SU-DHL-6 (cell line): ENCODE data around the gene SH3RF3.
"Not testable (repeated sequence)": the region's sequence is repeated elsewhere in the genome, so short reads cannot be mapped to it uniquely, and the experiment has no call there.

ENCODE experiments used
- H2AFZ ChIP-seq: fragments of 200-600 bp; sonication (generic); 2 replicates; pipeline ENCODE4 v1.6.1; 2014; ENCODE audit warnings: low read depth, mild to moderate bottlenecking, moderate library complexity, mixed read lengths, antibody characterized with exemption, low read length; ENCODE audit not compliant: severe bottlenecking
- H3F3A ChIP-seq: fragments of 200-600 bp; shearing (Covaris generic); 2 replicates; pipeline ENCODE4 v1.6.0; 2016; ENCODE audit warnings: antibody characterized with exemption, mild to moderate bottlenecking; ENCODE audit not compliant: insufficient read depth
- H3K27ac ChIP-seq: fragments of 200-600 bp; sonication (generic); 2 replicates; pipeline ENCODE4 v1.5.1; 2016; ENCODE audit warnings: low read depth, mild to moderate bottlenecking, low read length, moderate library complexity, mixed read lengths
- H3K27me3 ChIP-seq: fragments of 200-600 bp; sonication (generic), shearing (Covaris generic); 2 replicates; pipeline ENCODE4 v1.6.0; 2014; ENCODE audit warnings: mild to moderate bottlenecking, low read length
- H3K36me3 ChIP-seq: fragments of 200-600 bp; sonication (generic); 2 replicates; pipeline ENCODE4 v1.6.1; 2014; ENCODE audit warnings: mild to moderate bottlenecking, low read length, mixed read lengths
- H3K4me2 ChIP-seq: fragments of 300-600, 200-600 bp; shearing (Covaris generic), sonication (generic); 2 replicates; pipeline ENCODE4 v1.6.0; 2014; ENCODE audit warnings: low read length, low read depth, mild to moderate bottlenecking; ENCODE audit not compliant: poor library complexity, severe bottlenecking
- H3K4me3 ChIP-seq: fragments of 200-600 bp; sonication (generic); 2 replicates; pipeline ENCODE4 v1.5.1; 2014; ENCODE audit warnings: antibody characterized with exemption, low read length, mild to moderate bottlenecking, mixed read lengths; ENCODE audit not compliant: insufficient read depth, poor library complexity, severe bottlenecking
- H3K79me2 ChIP-seq: fragments of 200-600 bp; sonication (generic); 2 replicates; pipeline ENCODE4 v1.6.1; 2014; ENCODE audit warnings: mild to moderate bottlenecking, low read length, moderate library complexity; ENCODE audit not compliant: insufficient read depth
- H3K9ac ChIP-seq: fragments of 200-600 bp; sonication (generic); 2 replicates; pipeline ENCODE4 v1.7.0; 2014; ENCODE audit warnings: mild to moderate bottlenecking, low read length
- H3K9me2 ChIP-seq: fragments of 200-600 bp; sonication (generic); replicated peaks from 2 replicates; pipeline ENCODE4 v1.6.1; 2014; ENCODE audit warnings: low read length; ENCODE audit not compliant: insufficient read depth
- H3K9me3 ChIP-seq: fragments of 200-600 bp; sonication (generic); 2 replicates; pipeline ENCODE4 v1.6.1; 2014; ENCODE audit warnings: low read length, mixed read lengths; ENCODE audit not compliant: insufficient read depth
- H4K20me1 ChIP-seq: fragments of 200-600 bp; sonication (generic); 2 replicates; pipeline ENCODE4 v1.6.1; 2014; ENCODE audit warnings: low read depth, mild to moderate bottlenecking, antibody characterized with exemption, low read length, moderate library complexity, mixed read lengths
- EZH2phosphoT487 ChIP-seq: fragments of 200-600 bp; sonication (generic), shearing (Covaris generic); conservative IDR thresholded peaks from 2 replicates; pipeline ENCODE4 v1.6.1; 2018; ENCODE audit warnings: mild to moderate bottlenecking, antibody characterized with exemption, low read length, moderate library complexity, mixed read lengths
- TF ChIP-seq, protein P1 (sequence below): fragments of 200-600 bp; sonication (generic); IDR thresholded peaks from one replicate; pipeline ENCODE4 v1.5.1; 2017; ENCODE audit warnings: antibody characterized with exemption, mild to moderate bottlenecking, low read length, moderate library complexity; ENCODE audit not compliant: insufficient read depth, poor library complexity, severe bottlenecking

The SH3RF3 gene

DNA sequence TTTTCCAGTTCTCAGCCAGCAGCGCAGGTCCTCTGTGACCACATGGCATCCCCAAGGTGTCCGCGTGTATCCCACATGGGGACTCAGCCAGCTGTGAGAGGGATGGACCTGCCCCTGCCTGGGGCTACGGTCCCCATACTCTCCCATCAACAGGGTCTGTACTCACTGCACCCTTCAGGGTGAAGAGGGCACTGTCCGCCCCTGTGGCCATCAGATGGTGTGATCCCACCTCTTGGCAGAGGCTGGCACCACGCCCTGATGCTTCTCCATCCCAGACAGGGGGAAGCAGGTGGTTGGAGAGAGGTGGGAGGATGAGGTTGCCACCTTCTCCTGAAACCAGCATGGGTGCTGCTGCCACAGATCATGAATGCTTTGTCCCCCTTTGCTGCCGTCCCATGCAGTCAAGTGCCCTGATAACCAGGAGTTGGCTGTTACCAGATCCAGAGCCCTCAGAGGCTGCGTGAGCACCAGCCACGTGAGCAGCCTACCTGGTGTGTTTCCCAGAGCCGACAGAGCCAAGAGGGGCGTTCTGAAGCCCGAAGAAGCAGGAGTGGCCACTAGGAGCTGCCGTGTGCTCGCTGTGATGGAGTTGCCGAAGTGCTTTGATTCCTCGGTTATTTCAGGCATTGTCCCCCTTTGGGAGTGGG is 93.9 kb downstream of the SH3RF3 start:
- Histone ChIP-seq H3F3A (no peaks in the 10 kb centered on the region), H3K27me3 (no peaks in the 10 kb centered on the region), H4K20me1 (no peaks in the 10 kb centered on the region), H3K36me3 (no peaks in the 10 kb centered on the region), H3K79me2 (no peaks in the 10 kb centered on the region), H3K9me3 (no peaks in the 10 kb centered on the region), H3K27ac (no peak overlapping the region), H2AFZ (no peak overlapping the region), H3K9me2 (no peaks in the 10 kb centered on the region), H3K4me3 (no peak overlapping the region), H3K9ac (no peak overlapping the region), H3K4me2 (no peak overlapping the region)
- no peak for TF ChIP-seq EZH2phosphoT487
- TF ChIP-seq, protein P1, sequence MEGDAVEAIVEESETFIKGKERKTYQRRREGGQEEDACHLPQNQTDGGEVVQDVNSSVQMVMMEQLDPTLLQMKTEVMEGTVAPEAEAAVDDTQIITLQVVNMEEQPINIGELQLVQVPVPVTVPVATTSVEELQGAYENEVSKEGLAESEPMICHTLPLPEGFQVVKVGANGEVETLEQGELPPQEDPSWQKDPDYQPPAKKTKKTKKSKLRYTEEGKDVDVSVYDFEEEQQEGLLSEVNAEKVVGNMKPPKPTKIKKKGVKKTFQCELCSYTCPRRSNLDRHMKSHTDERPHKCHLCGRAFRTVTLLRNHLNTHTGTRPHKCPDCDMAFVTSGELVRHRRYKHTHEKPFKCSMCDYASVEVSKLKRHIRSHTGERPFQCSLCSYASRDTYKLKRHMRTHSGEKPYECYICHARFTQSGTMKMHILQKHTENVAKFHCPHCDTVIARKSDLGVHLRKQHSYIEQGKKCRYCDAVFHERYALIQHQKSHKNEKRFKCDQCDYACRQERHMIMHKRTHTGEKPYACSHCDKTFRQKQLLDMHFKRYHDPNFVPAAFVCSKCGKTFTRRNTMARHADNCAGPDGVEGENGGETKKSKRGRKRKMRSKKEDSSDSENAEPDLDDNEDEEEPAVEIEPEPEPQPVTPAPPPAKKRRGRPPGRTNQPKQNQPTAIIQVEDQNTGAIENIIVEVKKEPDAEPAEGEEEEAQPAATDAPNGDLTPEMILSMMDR = no peak

DNA sequence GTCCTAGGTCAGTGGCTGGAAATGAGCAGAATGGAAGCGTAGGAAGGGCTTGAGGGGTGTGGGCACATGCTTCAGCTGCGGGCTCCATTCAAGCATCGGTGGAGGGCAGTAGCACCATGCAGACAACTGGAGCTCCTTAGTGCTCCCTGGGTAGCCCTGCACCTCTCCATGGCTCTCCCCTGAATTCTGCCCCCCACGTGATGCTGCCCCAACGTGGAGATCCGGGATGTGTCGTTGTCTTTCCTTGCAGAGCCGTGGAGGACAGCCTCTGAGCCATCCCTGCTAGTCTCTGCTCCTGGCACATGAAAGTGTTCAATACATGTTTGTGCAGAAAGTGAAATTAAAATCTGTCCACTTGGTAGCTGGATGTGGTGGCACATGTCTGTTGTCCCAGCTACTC is 94.5 kb downstream of the SH3RF3 start:
- H4K20me1 ChIP-seq = no peaks in the 10 kb centered on the region
- no peaks in the 10 kb centered on the region for H3F3A ChIP-seq
- H3K9ac ChIP-seq = no peak overlapping the region
- no peak overlapping the region for H3K4me2 ChIP-seq
- H3K27ac ChIP-seq = no peak overlapping the region
- no peak overlapping the region for H3K4me3 ChIP-seq
- TF ChIP-seq EZH2phosphoT487 = no peak
- TF ChIP-seq, protein P1 = no peak
- H3K79me2 ChIP-seq = no peaks in the 10 kb centered on the region
- no peaks in the 10 kb centered on the region for H3K9me2 ChIP-seq
- H3K36me3 ChIP-seq = no peaks in the 10 kb centered on the region
- H3K27me3 ChIP-seq = no peaks in the 10 kb centered on the region
- H2AFZ ChIP-seq = no peak overlapping the region
- H3K9me3 ChIP-seq = no peaks in the 10 kb centered on the region

GRCh38 chr2:109224341-109224740 is 95.3 kb downstream of the SH3RF3 start:
- not testable (repeated sequence) for H3K9ac ChIP-seq, H3K9me3 ChIP-seq, H3K9me2 ChIP-seq, H3K4me2 ChIP-seq, H4K20me1 ChIP-seq, H3K36me3 ChIP-seq, H3K79me2 ChIP-seq, H3K27me3 ChIP-seq, H3K27ac ChIP-seq, H3F3A ChIP-seq, H3K4me3 ChIP-seq, H2AFZ ChIP-seq

DNA sequence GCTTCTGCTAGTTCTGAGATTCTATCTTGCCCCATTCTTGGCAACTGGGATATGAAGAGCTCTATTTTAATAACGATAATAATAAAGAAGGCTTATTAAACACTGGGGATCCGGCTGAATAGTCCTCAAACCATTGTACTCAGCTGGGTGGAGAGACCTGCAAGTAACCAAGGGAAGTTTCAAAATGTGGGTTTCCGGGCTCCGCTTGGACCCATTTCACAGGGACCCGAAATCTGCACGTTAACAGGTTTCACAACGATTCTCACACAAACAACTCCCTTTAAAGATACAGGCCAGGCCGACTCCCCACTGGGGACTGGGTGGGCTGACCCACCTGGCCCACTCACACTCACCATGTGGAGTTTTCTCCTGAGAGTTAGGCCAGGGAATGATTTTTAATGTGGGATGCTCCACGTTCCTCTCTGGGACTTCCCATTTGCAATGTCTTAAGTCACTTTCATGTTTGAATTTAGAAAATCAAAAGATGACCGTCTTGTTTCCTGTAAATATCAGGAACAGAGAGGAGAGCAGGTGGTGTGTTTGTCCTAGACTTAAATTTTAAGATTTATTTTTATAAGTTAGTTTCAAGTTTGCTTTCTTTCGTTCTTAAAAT is 96.3 kb downstream of the SH3RF3 start:
- no peaks in the 10 kb centered on the region for H3K79me2 ChIP-seq
- no peaks in the 10 kb centered on the region for H4K20me1 ChIP-seq
- no peaks in the 10 kb centered on the region for H3K9me3 ChIP-seq
- H3K27ac ChIP-seq = no peak overlapping the region
- H3K27me3 ChIP-seq = no peaks in the 10 kb centered on the region
- no peaks in the 10 kb centered on the region for H3F3A ChIP-seq
- TF ChIP-seq, protein P1 = no peak
- no peak for TF ChIP-seq EZH2phosphoT487
- no peaks in the 10 kb centered on the region for H3K36me3 ChIP-seq
- no peaks in the 10 kb centered on the region for H3K9me2 ChIP-seq
- H3K4me2 ChIP-seq = no peak overlapping the region
- H3K4me3 ChIP-seq = no peak overlapping the region
- H3K9ac ChIP-seq = no peak overlapping the region
- H2AFZ ChIP-seq = no peak overlapping the region
